Ascending aorta (tissue), 2 donors: ENCODE data around the gene GOT2. TPM values are rescaled to one million over a fixed set of nuclear protein-coding genes. Genes with fewer than 3 reads are reported as not detected.

Experiments
- DNase-seq, 2 donors: peaks; one replicate each; pipeline ENCODE4 v3.0.0-alpha.2; 2019; ENCODE audit warnings: low spot score in 2 of 2
- H3K27ac ChIP-seq, 2 donors: fragments of 200-600 bp; sonication (generic); one replicate each; pipeline ENCODE4 v1.5.1; 2016 to 2017; ENCODE audit warnings: mild to moderate bottlenecking in 1 of 2
- H3K27me3 ChIP-seq: fragments of 200-600 bp; sonication (generic); one replicate; pipeline ENCODE4 v1.5.1; 2017
- H3K36me3 ChIP-seq, 2 donors: fragments of 200-600 bp; sonication (generic); one replicate each; pipeline ENCODE4 v1.5.1; 2016
- H3K4me1 ChIP-seq, 2 donors: fragments of 200-600 bp; sonication (generic); one replicate each; pipeline ENCODE4 v1.5.1; 2016 to 2017; ENCODE audit warnings: mild to moderate bottlenecking in 1 of 2
- H3K4me3 ChIP-seq, 2 donors: fragments of 200-600 bp; sonication (generic); one replicate each; pipeline ENCODE4 v1.5.1; 2016 to 2017; ENCODE audit warnings: mild to moderate bottlenecking in 1 of 2
- H3K9me3 ChIP-seq, 2 donors: fragments of 200-600 bp; sonication (generic); one replicate each; pipeline ENCODE4 v1.5.1; 2016
- CTCF ChIP-seq, 3 experiments: fragments of 200-600 bp in 2 of 3; fragments of 450-650 bp in 1 of 3; sonication (generic) in 2 of 3; IDR thresholded peaks; one replicate each; pipeline ENCODE4 v1.5.1; 2016 to 2019; ENCODE audit warnings: antibody characterized with exemption in 3 of 3, mild to moderate bottlenecking in 1 of 3, moderate library complexity in 1 of 3
- intact Hi-C: fragments of 100-400 bp; cut with DNase I; formaldehyde crosslinking; loops from one replicate; pipeline ENCODE4 v1.15.1; 2023
- total RNA-seq: library from RNA; depleted of rRNA; stranded (reverse); fragments of >200 nt; gene quantifications from one replicate; pipeline ENCODE4 v1.1.0, GENCODE V29; 2016

The GOT2 gene
- total RNA-seq, 1 donor from 2014 or later = 48.7 TPM

- peak in 1 of 2 donors; percentile 77 for DNase-seq
- Histone ChIP-seq H3K4me3 (no peak overlapping the region), H3K4me1 (no peaks in the 10 kb centered on the region), H3K27me3 (no peaks in the 10 kb centered on the region), H3K36me3 (no peaks in the 10 kb centered on the region), H3K9me3 (no peaks in the 10 kb centered on the region), H3K27ac (no peak overlapping the region)
- intact Hi-C loops = loop anchor here (1.0 to 2.0 kb wide), 2 partner anchors 78 to 421 kb away; no protein-coding TSS in a partner anchor
- TF ChIP-seq CTCF (IDR thresholded peaks at IDR 0.05) = peak; percentile 18 to 74 (median 41)
Observed at GRCh38 chr16:58755989-58756649, 22.0 kb upstream of the GOT2 start.

- no peak overlapping the region for H3K27ac ChIP-seq
- no peaks in the 10 kb centered on the region for H3K4me1 ChIP-seq
- H3K4me3 ChIP-seq = no peak overlapping the region
- no peaks in the 10 kb centered on the region for H3K27me3 ChIP-seq
- no peak for TF ChIP-seq CTCF (IDR thresholded peaks at IDR 0.05)
- DNase-seq = no peak
- intact Hi-C loops = no loop called here
- H3K36me3 ChIP-seq = no peaks in the 10 kb centered on the region
- no peaks in the 10 kb centered on the region for H3K9me3 ChIP-seq
Observed at GRCh38 chr16:58753711-58754134, 19.6 kb upstream of the GOT2 start.

GRCh38 chr16:58744497-58744896, 10.4 kb upstream of the GOT2 start:
- H3K4me1 ChIP-seq = no peaks in the 10 kb centered on the region
- no peak for TF ChIP-seq CTCF (IDR thresholded peaks at IDR 0.05)
- intact Hi-C loops = no loop called here
- H3K36me3 ChIP-seq = no peaks in the 10 kb centered on the region
- DNase-seq = no peak
- no peaks in the 10 kb centered on the region for H3K9me3 ChIP-seq
- no peak overlapping the region for H3K27ac ChIP-seq
- H3K27me3 ChIP-seq = no peaks in the 10 kb centered on the region
- no peak overlapping the region for H3K4me3 ChIP-seq

GRCh38 chr16:58741976-58742375, 7.9 kb upstream of the GOT2 start:
- Histone ChIP-seq H3K27me3 (no peaks in the 10 kb centered on the region), H3K9me3 (no peaks in the 10 kb centered on the region), H3K4me1 (no peaks in the 10 kb centered on the region), H3K4me3 (no peak overlapping the region), H3K36me3 (no peaks in the 10 kb centered on the region), H3K27ac (no peak overlapping the region)
- TF ChIP-seq CTCF (IDR thresholded peaks at IDR 0.05) = no peak
- intact Hi-C loops = no loop called here
- DNase-seq = no peak

GRCh38 chr16:58741166-58741565, 7.0 kb upstream of the GOT2 start:
- Histone ChIP-seq H3K27me3 (no peaks in the 10 kb centered on the region), H3K27ac (no peak overlapping the region), H3K36me3 (no peaks in the 10 kb centered on the region), H3K4me3 (no peak overlapping the region), H3K4me1 (no peaks in the 10 kb centered on the region), H3K9me3 (no peaks in the 10 kb centered on the region)
- TF ChIP-seq CTCF (IDR thresholded peaks at IDR 0.05) = no peak
- DNase-seq = no peak
- intact Hi-C loops = no loop called here
